ENCODE measurements around the gene TRAPPC14.
A peak's percentile ranks its signal among the peaks of the same experiment; 100 is the strongest.
"Not testable (repeated sequence)": the region's sequence is repeated elsewhere in the genome, so short reads cannot be mapped to it uniquely, and the experiment has no call there.

TRAPPC14 gene

DNA sequence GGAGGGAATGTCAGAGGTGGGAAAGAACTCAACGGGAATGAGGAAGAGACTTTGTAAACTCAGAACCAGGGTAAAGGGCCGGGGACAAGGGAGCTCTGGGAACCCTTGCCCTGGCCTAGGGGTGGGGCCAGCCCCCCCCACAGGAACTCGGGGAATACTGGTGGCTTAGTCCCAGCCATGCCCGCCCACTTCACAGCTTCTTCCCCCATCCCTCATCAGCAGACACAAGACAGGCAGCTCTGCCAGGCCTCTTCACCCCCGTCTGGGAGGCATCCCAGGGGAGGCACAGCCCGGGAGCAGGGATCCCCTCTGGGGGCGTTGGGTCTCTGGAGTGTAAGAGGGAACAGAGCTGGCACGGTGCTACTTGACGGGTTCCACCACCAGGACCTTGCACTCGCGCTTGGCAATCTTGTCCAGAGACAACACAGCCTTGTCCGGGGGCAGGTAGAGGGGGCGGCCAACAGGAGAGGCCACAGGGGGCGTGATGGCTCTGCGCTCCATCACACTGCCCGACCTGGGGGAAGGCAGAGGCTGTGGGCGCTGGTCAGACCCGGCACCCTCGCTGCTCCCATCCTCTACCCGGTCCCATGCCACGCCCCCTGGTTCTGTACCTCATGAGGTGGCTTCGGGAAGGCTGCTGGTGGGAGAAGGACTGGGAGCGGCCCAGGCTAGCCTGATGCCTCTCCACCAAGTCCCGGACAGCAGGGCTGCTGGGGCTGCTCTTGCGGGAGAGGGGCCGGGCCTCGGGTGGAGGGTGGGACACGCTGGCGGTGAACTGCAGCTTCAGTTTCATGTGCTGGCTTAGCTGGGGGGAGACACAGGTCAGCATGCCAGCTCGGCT lies 3.7 kb downstream of the TRAPPC14 start:
- no peak for DNase-seq

- no peak for DNase-seq
Observed at GRCh38 chr7:100153708-100154535, 4.6 kb downstream of the TRAPPC14 start.

DNA sequence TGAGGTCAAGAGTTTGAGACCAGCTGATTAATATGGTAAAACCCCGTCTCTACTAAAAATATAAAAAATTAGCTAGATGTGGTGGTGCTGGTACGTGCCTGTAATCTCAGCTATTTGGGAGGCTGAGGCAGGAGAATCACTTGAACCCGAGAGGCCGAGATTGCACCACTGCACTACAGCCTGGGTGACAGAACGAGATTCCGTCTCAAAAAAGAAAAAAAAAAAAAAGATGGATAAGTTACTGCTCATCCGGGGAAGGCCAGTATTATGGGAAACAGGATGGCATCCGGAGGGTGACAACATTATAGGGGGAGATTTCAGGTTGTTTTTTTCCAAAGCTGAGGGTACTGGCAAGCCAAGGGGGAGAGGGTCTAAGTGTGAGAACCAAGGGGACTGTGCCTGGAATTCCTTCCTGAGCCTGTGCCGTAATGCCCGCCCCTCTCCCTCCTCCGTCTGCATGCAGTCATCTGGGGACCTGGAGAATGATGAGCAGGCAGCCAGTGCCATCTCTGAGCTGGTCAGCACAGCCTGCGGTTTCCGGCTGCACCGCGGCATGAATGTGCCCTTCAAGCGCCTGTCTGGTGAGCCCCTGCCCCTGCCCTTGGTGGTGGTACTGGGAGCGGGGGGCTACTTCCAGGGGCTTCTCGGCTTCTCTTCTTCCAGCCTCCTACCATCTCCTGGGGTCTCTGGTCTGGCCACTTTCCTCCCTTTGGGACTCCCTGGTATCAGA lies 5.4 kb downstream of the TRAPPC14 start:
- no peak for DNase-seq

- DNase-seq = no peak
Observed at GRCh38 chr7:100152404-100152803, 6.1 kb downstream of the TRAPPC14 start.

- DNase-seq = peak; percentile 89
Observed at GRCh38 chr7:100148559-100149328, 9.8 kb downstream of the TRAPPC14 start, which contains the start of gene LAMTOR4. TSS of gene LAMTOR4 (plus strand) at chr7:100148918. CDS start at chr7:100148973, 55 bp downstream.

DNA sequence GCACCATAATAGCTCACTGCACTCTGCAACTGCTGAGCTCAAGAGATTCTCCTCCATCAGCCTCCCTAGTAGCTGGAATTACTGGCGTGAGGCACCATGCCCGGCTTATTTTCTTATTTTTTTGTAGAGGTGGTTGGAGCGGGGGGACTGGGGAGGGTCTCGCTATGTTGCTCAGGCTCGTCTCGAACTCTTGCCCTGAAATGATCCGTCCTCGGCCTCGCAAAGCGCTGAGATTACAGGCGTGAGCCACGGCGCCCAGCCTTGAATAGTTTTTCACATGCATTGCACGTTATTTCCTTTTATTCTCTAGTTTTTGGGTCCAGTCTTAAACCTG lies 10.3 kb downstream of the TRAPPC14 start:
- DNase-seq = no peak

DNA sequence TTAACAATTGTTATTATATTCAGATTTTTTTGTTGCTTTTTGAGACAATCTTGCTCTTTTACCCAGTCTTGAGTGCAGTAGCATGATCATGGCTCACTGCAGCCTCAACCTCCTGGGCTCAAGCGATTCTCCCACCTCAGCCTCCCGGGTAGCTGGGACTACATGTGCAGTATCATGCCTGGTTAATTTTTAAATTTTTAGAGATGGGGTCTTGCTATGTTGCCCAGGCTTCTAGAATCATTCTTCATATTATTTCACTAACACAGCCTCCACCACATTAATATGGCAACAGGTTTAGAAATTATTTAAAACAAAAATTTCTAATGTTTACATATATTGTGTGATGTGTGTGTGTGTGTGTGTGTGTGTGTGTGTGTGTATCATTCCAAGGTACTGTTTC lies 11.2 kb downstream of the TRAPPC14 start:
- DNase-seq = no peak

- not testable (repeated sequence) for DNase-seq
Observed at GRCh38 chr7:100146350-100146749, 12.2 kb downstream of the TRAPPC14 start.

DNA sequence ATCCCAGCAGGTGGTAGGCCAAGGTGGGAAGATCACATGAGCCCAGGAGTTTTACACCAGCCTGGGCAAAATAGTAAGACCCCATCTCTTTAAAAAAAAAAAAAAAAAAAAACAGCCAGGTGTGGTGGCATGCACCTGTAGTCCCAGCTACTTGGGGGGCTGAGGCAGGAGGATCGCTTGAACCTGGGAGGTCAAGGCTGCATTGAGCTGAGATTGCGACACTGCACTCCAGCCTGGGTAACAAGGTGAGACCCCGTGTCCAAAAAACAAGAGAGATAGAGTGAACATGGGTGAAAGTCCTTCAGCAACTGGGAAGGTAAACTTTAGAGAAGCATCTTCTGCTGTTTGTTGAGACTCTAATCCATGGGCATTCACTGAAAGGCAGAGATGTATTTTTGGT lies 16.1 kb downstream of the TRAPPC14 start:
- no peak for DNase-seq

DNA sequence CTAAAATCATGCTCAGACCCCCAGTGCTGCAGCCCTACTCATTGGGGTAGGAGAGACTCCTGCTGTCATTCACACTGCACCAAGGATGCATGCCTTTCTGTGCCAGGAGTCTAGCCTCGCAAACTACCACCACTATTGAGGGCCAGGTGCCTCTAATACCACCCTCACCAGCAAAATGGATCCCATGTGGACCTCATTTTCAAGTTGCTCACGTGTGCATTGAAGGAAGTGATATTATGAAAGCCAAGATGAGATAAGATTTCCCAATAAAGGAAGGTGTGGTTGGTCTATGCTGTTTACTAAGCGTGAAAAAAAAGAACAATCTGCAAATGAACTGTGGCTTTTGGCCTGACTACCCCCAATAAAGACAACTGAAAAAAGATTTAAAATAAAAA lies 17.0 kb downstream of the TRAPPC14 start:
- no peak for DNase-seq

- no peak for DNase-seq
Observed at GRCh38 chr7:100137851-100138760, 20.4 kb downstream of the TRAPPC14 start.

DNA sequence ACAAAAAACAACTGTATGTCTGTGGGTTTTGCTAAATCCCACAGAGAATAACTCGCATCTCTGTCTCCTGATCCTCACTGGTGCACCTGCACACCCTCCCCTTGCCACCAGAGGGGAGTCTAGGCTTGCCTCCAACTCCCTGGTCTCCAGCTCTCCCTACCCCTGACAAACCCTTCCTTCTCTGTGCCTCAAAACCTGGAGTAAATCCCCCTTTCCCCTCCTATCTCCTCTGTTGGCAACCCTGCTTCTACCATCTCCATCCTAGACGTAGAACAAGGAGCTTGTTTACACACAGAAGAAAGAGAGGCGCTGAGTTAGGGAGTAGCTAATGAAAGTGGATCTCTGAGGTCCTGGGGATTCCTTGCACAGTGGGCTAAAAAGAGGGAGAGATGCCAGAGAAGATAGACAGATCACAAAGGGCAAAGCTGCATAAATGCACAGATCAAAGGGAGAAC lies 25.8 kb downstream of the TRAPPC14 start:
- peak; percentile 54 for DNase-seq

- no peak for DNase-seq
Observed at GRCh38 chr7:100132126-100132525, 26.4 kb downstream of the TRAPPC14 start.

DNA sequence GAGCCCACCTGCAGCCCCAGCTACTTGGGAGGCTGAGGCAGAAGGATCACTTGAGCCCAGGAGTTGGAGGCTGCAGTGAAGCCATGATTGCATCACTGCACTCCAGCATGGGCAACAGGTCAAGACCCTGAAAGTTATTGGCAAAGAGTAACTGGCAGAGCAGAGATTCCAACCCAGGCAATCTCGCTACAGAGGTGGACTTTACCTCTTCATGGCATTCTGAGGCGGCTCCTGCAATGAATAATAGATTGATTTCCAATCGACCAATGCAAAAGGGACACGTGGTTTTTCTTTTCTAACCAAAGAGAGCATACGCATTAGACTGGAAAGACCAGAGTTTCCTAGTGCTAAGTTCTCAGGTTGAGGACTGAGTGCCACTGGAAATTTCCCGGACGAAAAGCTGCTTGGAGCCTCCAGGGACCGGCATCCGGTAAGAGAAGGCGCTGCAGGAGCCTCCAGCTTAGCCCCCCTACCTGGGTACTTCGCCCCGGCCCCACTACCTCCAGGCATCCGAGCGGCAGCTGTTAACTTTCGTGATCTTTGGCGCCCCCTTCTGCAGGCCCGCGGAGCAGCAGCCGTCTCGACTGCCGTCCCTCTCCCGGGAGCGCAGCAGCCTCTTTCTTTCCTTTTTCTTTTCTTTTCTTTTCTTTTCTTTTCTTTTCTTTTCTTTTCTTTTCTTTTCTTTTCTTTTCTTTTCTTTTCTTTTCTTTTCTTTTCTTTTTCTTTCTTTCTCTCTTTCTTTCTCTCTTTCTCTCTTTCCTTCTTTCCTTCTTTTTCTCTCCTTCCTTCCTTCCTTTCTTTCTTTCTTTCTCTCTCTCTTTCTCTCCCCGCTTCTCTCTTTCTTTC lies 27.7 kb downstream of the TRAPPC14 start:
- peak; percentile 70 for DNase-seq

- DNase-seq = not testable (repeated sequence)
Observed at GRCh38 chr7:100130220-100130607, 28.3 kb downstream of the TRAPPC14 start.

GRCh38 chr7:100128637-100128963 lies 29.9 kb downstream of the TRAPPC14 start:
- no peak for DNase-seq

DNA sequence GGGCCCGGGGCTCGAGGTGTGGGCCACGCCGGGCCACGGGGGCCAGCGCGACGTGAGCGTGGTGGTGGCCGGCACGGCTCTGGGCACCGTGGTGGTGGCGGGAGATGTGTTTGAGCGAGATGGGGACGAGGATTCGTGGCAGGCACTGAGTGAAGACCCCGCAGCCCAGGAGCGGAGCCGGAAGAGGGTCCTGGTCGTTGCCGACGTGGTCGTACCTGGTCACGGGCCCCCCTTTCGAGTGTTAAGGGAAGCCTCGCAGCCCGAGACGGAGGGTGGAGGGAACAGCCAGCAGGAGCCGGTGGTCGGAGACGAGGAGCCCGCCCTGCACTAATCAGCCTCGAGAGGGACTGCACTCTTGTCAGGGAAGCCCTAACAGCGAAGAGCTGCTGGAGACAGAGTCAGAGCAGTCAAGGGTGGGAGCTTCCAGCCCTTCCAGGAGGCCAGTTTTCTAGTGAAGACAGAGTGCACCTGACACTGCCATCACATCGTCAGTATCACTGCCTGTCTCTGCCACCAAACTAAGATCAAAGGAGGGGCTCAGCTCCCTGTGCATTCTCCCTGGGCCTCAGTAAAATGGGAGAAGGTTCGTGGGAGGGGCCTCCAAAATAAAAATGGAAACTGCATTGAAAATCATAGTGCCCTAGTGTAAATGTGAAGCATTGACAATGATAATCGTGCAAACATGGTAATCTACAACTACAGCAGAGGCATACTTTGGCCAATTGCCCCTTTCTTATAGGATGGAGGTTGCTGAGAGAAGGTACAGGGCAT lies 30.5 kb downstream of the TRAPPC14 start:
- peak; percentile 81 for DNase-seq

- DNase-seq = peak; percentile 90
Observed at GRCh38 chr7:100126931-100127865, 31.3 kb downstream of the TRAPPC14 start, which contains the start of gene MBLAC1. TSS of gene MBLAC1 (plus strand) at chr7:100126967. CDS start at chr7:100127396, 429 bp downstream.

Data from right kidney (tissue), 1 donor.